Activated CD4-positive, alpha-beta T cell treated with anti-CD3 and anti-CD28 coated beads for 36 hours (primary cell): Measurements from ENCODE around the gene KRTAP10-5. TPM values are rescaled to one million over a fixed set of nuclear protein-coding genes. Genes with fewer than 3 reads are reported as not detected.
"Not testable (repeated sequence)": the region's sequence is repeated elsewhere in the genome, so short reads cannot be mapped to it uniquely, and the experiment has no call there.

Source experiments
- ATAC-seq: fragments of 200-7000 bp; cut with Tn5 transposase; one replicate; pipeline ENCODE4 v1.10.0; 2021; ENCODE audit warnings: mild to moderate bottlenecking, moderate library complexity
- CTCF ChIA-PET: fragments of 350-600 bp; sonication (Branson Sonifier 250); formaldehyde crosslinking; loops from one replicate; lab custom pipeline; 2021; ENCODE audit warnings: antibody characterized with exemption; lab: Charles Lee
- POLR2A ChIA-PET: fragments of 350-600 bp; sonication (Branson Sonifier 250); formaldehyde crosslinking; loops from one replicate; lab custom pipeline; 2021; ENCODE audit warnings: antibody characterized with exemption, inconsistent platforms; lab: Charles Lee
- DNase-seq: peaks from one replicate; pipeline ENCODE4 v3.0.0-alpha.2; 2020
- H3K27ac Mint-ChIP-seq: one replicate; pipeline ENCODE4 v1.8.0; 2021; ENCODE audit warnings: mixed read lengths
- H3K27me3 Mint-ChIP-seq: one replicate; pipeline ENCODE4 v1.8.0; 2021; ENCODE audit warnings: mixed read lengths
- H3K36me3 Mint-ChIP-seq: one replicate; pipeline ENCODE4 v1.8.0; 2021; ENCODE audit warnings: low read depth, mixed read lengths
- H3K4me1 Mint-ChIP-seq: one replicate; pipeline ENCODE4 v1.8.0; 2021; ENCODE audit warnings: mixed read lengths
- H3K4me3 Mint-ChIP-seq: one replicate; pipeline ENCODE4 v1.8.0; 2021; ENCODE audit warnings: mild to moderate bottlenecking, moderate library complexity, mixed read lengths
- H3K9me3 Mint-ChIP-seq: one replicate; pipeline ENCODE4 v1.8.0; 2021; ENCODE audit warnings: low read depth, mixed read lengths
- intact Hi-C, 2 experiments: fragments of 100-400 bp; cut with DNase I in 1 of 2; cut with micrococcal nuclease in 1 of 2; formaldehyde crosslinking; loops; one replicate each; pipeline versions ENCODE4 v1.14.2 to v1.15.1; 2022 to 2024; cut with DNase I, micrococcal nuclease
- total RNA-seq, 2 experiments: library from RNA; stranded (reverse); gene quantifications; one replicate each; pipeline ENCODE4 v1.2.3, GENCODE V29; 2021

The KRTAP10-5 gene
- total RNA-seq, 2 experiments from 2014 or later, result not detected

- Mint-ChIP-seq H3K27ac (no peak overlapping the region), H3K9me3 (peaks cover 18% of the 10 kb centered on the region), H3K27me3 (peaks cover 4% of the 10 kb centered on the region), H3K4me1 (no peaks in the 10 kb centered on the region), H3K4me3 (no peak overlapping the region), H3K36me3 (peaks cover 8% of the 10 kb centered on the region)
- ChIA-PET POLR2A (no interaction called here), CTCF (interaction anchor here (0.9 to 1.0 kb wide), 2 partner anchors 10 to 14 kb away, joined by 3 read pairs; no protein-coding TSS in a partner anchor)
- no peak for ATAC-seq
- DNase-seq, result no peak
- intact Hi-C loops, result no loop called here
These were observed 28.8 kb upstream of the KRTAP10-5 start for GRCh38 chr21:44609193-44609592.

- no peak overlapping the region for H3K27ac Mint-ChIP-seq
- intact Hi-C loops, result no loop called here
- peaks cover 4% of the 10 kb centered on the region for H3K27me3 Mint-ChIP-seq
- no peak overlapping the region for H3K4me3 Mint-ChIP-seq
- ChIA-PET POLR2A (no interaction called here), CTCF (interaction anchor here (0.8 kb wide), 1 partner anchor 186 kb away, joined by 3 read pairs; no protein-coding TSS in a partner anchor)
- H3K36me3 Mint-ChIP-seq, result peaks cover 8% of the 10 kb centered on the region
- DNase-seq, result no peak
- no peak for ATAC-seq
- H3K4me1 Mint-ChIP-seq, result no peaks in the 10 kb centered on the region
- peaks cover 17% of the 10 kb centered on the region for H3K9me3 Mint-ChIP-seq
These were observed 26.1 kb upstream of the KRTAP10-5 start for GRCh38 chr21:44606495-44606894.

GRCh38 chr21:44603911-44604310 lies 23.5 kb upstream of the KRTAP10-5 start:
- Mint-ChIP-seq H3K9me3 (peaks cover 2% of the 10 kb centered on the region), H3K36me3 (no peaks in the 10 kb centered on the region), H3K4me1 (no peaks in the 10 kb centered on the region), H3K27ac (no peak overlapping the region), H3K27me3 (peaks cover 4% of the 10 kb centered on the region), H3K4me3 (no peak overlapping the region)
- intact Hi-C loops, result no loop called here
- POLR2A ChIA-PET, result no interaction called here
- CTCF ChIA-PET, result no interaction called here
- no peak for DNase-seq
- ATAC-seq, result no peak

GRCh38 chr21:44603109-44603875 lies 22.9 kb upstream of the KRTAP10-5 start:
- Mint-ChIP-seq H3K27ac (no peak overlapping the region), H3K27me3 (peaks cover 4% of the 10 kb centered on the region), H3K4me3 (no peak overlapping the region), H3K36me3 (no peaks in the 10 kb centered on the region), H3K4me1 (no peaks in the 10 kb centered on the region), H3K9me3 (peaks cover 4% of the 10 kb centered on the region)
- ATAC-seq (no peak), DNase-seq (no peak)
- CTCF ChIA-PET, result no interaction called here
- POLR2A ChIA-PET, result no interaction called here
- intact Hi-C loops, result no loop called here

GRCh38 chr21:44602463-44602850 lies 22.1 kb upstream of the KRTAP10-5 start:
- intact Hi-C loops, result no loop called here
- ATAC-seq, result no peak
- Mint-ChIP-seq H3K27me3 (peaks cover 4% of the 10 kb centered on the region), H3K4me1 (no peaks in the 10 kb centered on the region), H3K27ac (no peak overlapping the region), H3K4me3 (no peak overlapping the region), H3K36me3 (no peaks in the 10 kb centered on the region), H3K9me3 (peaks cover 4% of the 10 kb centered on the region)
- DNase-seq, result no peak
- ChIA-PET CTCF (no interaction called here), POLR2A (no interaction called here)

GRCh38 chr21:44601596-44602462 lies 21.4 kb upstream of the KRTAP10-5 start:
- intact Hi-C loops, result no loop called here
- H3K27me3 Mint-ChIP-seq, result peaks cover 4% of the 10 kb centered on the region
- no peak for ATAC-seq
- no peak for DNase-seq
- POLR2A ChIA-PET, result no interaction called here
- no peak overlapping the region for H3K4me3 Mint-ChIP-seq
- no peaks in the 10 kb centered on the region for H3K4me1 Mint-ChIP-seq
- no peaks in the 10 kb centered on the region for H3K36me3 Mint-ChIP-seq
- H3K27ac Mint-ChIP-seq, result no peak overlapping the region
- peaks cover 4% of the 10 kb centered on the region for H3K9me3 Mint-ChIP-seq
- CTCF ChIA-PET, result interaction anchor here (0.6 to 0.7 kb wide), 2 partner anchors 122 to 1814 kb away, joined by 3 to 4 read pairs; no protein-coding TSS in a partner anchor

GRCh38 chr21:44601091-44601490 lies 20.7 kb upstream of the KRTAP10-5 start:
- H3K27ac Mint-ChIP-seq, H3K4me1 Mint-ChIP-seq, POLR2A ChIA-PET: not testable (repeated sequence)

GRCh38 chr21:44600118-44600978 lies 19.9 kb upstream of the KRTAP10-5 start, which contains the start of gene KRTAP10-7:
Gene KRTAP10-7, plus strand, starts transcription at chr21:44600597. Its CDS starts 25 bp downstream, at chr21:44600622.
- POLR2A ChIA-PET, ATAC-seq, CTCF ChIA-PET, H3K27me3 Mint-ChIP-seq, DNase-seq, intact Hi-C loops, H3K27ac Mint-ChIP-seq, H3K36me3 Mint-ChIP-seq, H3K9me3 Mint-ChIP-seq, H3K4me1 Mint-ChIP-seq, H3K4me3 Mint-ChIP-seq: not testable (repeated sequence)

More at GRCh38 chr21:44601091-44601490, 20.7 kb upstream of the KRTAP10-5 start:
- H3K36me3 Mint-ChIP-seq, ATAC-seq, intact Hi-C loops, DNase-seq, H3K4me3 Mint-ChIP-seq, H3K27me3 Mint-ChIP-seq, H3K9me3 Mint-ChIP-seq: not testable (repeated sequence)
- CTCF ChIA-PET, result interaction anchor here (0.6 to 0.7 kb wide), 2 partner anchors 123 to 1814 kb away, joined by 3 to 4 read pairs; no protein-coding TSS in a partner anchor

GRCh38 chr21:44599264-44600029 lies 19.0 kb upstream of the KRTAP10-5 start:
- peaks cover 4% of the 10 kb centered on the region for H3K9me3 Mint-ChIP-seq
- no peak overlapping the region for H3K4me3 Mint-ChIP-seq
- H3K36me3 Mint-ChIP-seq, result no peaks in the 10 kb centered on the region
- H3K4me1 Mint-ChIP-seq, result no peaks in the 10 kb centered on the region
- no peak for ATAC-seq
- ChIA-PET POLR2A (no interaction called here), CTCF (no interaction called here)
- DNase-seq, result no peak
- H3K27me3 Mint-ChIP-seq, result no peaks in the 10 kb centered on the region
- intact Hi-C loops, result no loop called here
- H3K27ac Mint-ChIP-seq, result no peak overlapping the region

GRCh38 chr21:44598061-44598460 lies 17.7 kb upstream of the KRTAP10-5 start:
- no peak for ATAC-seq
- ChIA-PET POLR2A (no interaction called here), CTCF (no interaction called here)
- no peaks in the 10 kb centered on the region for H3K36me3 Mint-ChIP-seq
- no peak for DNase-seq
- H3K4me1 Mint-ChIP-seq, result no peaks in the 10 kb centered on the region
- no peak overlapping the region for H3K27ac Mint-ChIP-seq
- no peaks in the 10 kb centered on the region for H3K27me3 Mint-ChIP-seq
- no peak overlapping the region for H3K4me3 Mint-ChIP-seq
- peaks cover 4% of the 10 kb centered on the region for H3K9me3 Mint-ChIP-seq
- intact Hi-C loops, result no loop called here
